MM.1S (cell line): ENCODE data around the gene ZFR.

Source experiments
- DNase-seq: peaks from one replicate; pipeline ENCODE4 v3.0.0-alpha.2; 2015
- H2AFZ ChIP-seq: fragments of 300-600 bp; sonication (generic); 2 replicates; pipeline ENCODE4 v1.6.0; 2016; ENCODE audit warnings: antibody characterized with exemption, low read length
- H3F3A ChIP-seq: fragments of 300-600 bp; sonication (generic); 2 replicates; pipeline ENCODE4 v1.6.1; 2016; ENCODE audit warnings: mild to moderate bottlenecking, antibody characterized with exemption, low read length, moderate library complexity, mixed read lengths; ENCODE audit not compliant: insufficient read depth
- H3K27ac ChIP-seq: fragments of 300-600 bp; sonication (generic); 2 replicates; pipeline ENCODE4 v1.5.1; 2016; ENCODE audit warnings: mild to moderate bottlenecking, low read length
- H3K27me3 ChIP-seq: fragments of 300-600 bp; sonication (generic); replicated peaks from 2 replicates; pipeline ENCODE4 v1.6.0; 2016; ENCODE audit warnings: low read length; ENCODE audit not compliant: insufficient read depth
- H3K36me3 ChIP-seq: fragments of 300-600 bp; sonication (generic); replicated peaks from 2 replicates; pipeline ENCODE4 v1.6.1; 2016; ENCODE audit warnings: mild to moderate bottlenecking, low read length, mixed read lengths; ENCODE audit not compliant: insufficient read depth
- H3K4me1 ChIP-seq: fragments of 300-600 bp; sonication (generic); 2 replicates; pipeline ENCODE4 v1.6.1; 2016; ENCODE audit warnings: low read length, mixed read lengths
- H3K4me2 ChIP-seq: fragments of 300-600 bp; sonication (generic); 2 replicates; pipeline ENCODE4 v1.6.0; 2016; ENCODE audit warnings: low read depth, low read length
- H3K4me3 ChIP-seq: fragments of 300-600 bp; sonication (generic); 2 replicates; pipeline ENCODE4 v1.5.1; 2016; ENCODE audit warnings: low read length, mixed read lengths
- H3K79me2 ChIP-seq: fragments of 300-600 bp; sonication (generic); 2 replicates; pipeline ENCODE4 v1.6.1; 2016; ENCODE audit warnings: mixed run types, low read length, mixed read lengths
- H3K9ac ChIP-seq: fragments of 300-600 bp; sonication (generic); 2 replicates; pipeline ENCODE4 v1.6.1; 2016; ENCODE audit warnings: low read length, mixed read lengths
- H3K9me2 ChIP-seq: fragments of 300-600 bp; sonication (generic); replicated peaks from 2 replicates; pipeline ENCODE4 v1.6.1; 2016; ENCODE audit warnings: mild to moderate bottlenecking, low read length, mixed read lengths; ENCODE audit not compliant: insufficient read depth
- H3K9me3 ChIP-seq: fragments of 300-600 bp; sonication (generic); replicated peaks from 2 replicates; pipeline ENCODE4 v1.6.1; 2016; ENCODE audit warnings: mild to moderate bottlenecking, low read length, mixed read lengths; ENCODE audit not compliant: insufficient read depth
- H4K20me1 ChIP-seq: fragments of 300-600 bp; sonication (generic); 2 replicates; pipeline ENCODE4 v1.6.1; 2016; ENCODE audit warnings: mild to moderate bottlenecking, low read length, moderate library complexity, mixed read lengths; ENCODE audit not compliant: insufficient read depth
- EZH2 ChIP-seq: fragments of 300-600 bp; sonication (generic); optimal IDR thresholded peaks from 2 replicates; pipeline ENCODE3; 2017; ENCODE audit warnings: low read depth, mild to moderate bottlenecking, antibody characterized with exemption, low read length, mixed read lengths
- EZH2phosphoT487 ChIP-seq: fragments of 300-600 bp; sonication (generic); IDR thresholded peaks from 2 replicates; pipeline ENCODE4 v1.6.1; 2018; ENCODE audit warnings: antibody characterized with exemption, low read length
- TF ChIP-seq, protein P1 (sequence below): fragments of 300-600 bp; sonication (generic); IDR thresholded peaks from 2 replicates; pipeline ENCODE4 v1.5.1; 2016; ENCODE audit warnings: antibody characterized with exemption, low read length, mixed read lengths

ZFR gene

GRCh38 chr5:32444431-32445286 lies at the start of gene ZFR:
ZFR (minus strand) TSS chr5:32444740; CDS start chr5:32444658, 82 bp downstream.
- TF ChIP-seq EZH2phosphoT487 (no peak), EZH2 (no peak)
- TF ChIP-seq, protein P1, sequence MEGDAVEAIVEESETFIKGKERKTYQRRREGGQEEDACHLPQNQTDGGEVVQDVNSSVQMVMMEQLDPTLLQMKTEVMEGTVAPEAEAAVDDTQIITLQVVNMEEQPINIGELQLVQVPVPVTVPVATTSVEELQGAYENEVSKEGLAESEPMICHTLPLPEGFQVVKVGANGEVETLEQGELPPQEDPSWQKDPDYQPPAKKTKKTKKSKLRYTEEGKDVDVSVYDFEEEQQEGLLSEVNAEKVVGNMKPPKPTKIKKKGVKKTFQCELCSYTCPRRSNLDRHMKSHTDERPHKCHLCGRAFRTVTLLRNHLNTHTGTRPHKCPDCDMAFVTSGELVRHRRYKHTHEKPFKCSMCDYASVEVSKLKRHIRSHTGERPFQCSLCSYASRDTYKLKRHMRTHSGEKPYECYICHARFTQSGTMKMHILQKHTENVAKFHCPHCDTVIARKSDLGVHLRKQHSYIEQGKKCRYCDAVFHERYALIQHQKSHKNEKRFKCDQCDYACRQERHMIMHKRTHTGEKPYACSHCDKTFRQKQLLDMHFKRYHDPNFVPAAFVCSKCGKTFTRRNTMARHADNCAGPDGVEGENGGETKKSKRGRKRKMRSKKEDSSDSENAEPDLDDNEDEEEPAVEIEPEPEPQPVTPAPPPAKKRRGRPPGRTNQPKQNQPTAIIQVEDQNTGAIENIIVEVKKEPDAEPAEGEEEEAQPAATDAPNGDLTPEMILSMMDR, result no peak
- no peaks in the 10 kb centered on the region for H3K9me3 ChIP-seq
- peaks cover 5% of the 10 kb centered on the region; the same call in 1 of the 2 replicates for H3F3A ChIP-seq
- peaks cover 19% of the 10 kb centered on the region for H3K4me1 ChIP-seq
- H3K4me2 ChIP-seq, result peak within 1 kb of the TSS; percentile 100
- peaks cover 7% of the 10 kb centered on the region for H3K27me3 ChIP-seq
- DNase-seq, result peak; percentile 95
- H3K9ac ChIP-seq, result peak within 1 kb of the TSS; percentile 92
- peak within 1 kb of the TSS; percentile 54; the same call in 1 of the 2 replicates for H3K27ac ChIP-seq
- H3K79me2 ChIP-seq, result peaks cover 47% of the 10 kb centered on the region
- H3K4me3 ChIP-seq, result peak within 1 kb of the TSS; percentile 91
- no peaks in the 10 kb centered on the region for H3K9me2 ChIP-seq
- H4K20me1 ChIP-seq, result peaks cover 10% of the 10 kb centered on the region
- H3K36me3 ChIP-seq, result no peaks in the 10 kb centered on the region
- H2AFZ ChIP-seq, result peak within 1 kb of the TSS; percentile 78

GRCh38 chr5:32490972-32491557 lies 46.5 kb upstream of the ZFR start:
- H3K27me3 ChIP-seq, result no peaks in the 10 kb centered on the region

GRCh38 chr5:32489791-32490562 lies 45.4 kb upstream of the ZFR start:
- Histone ChIP-seq H3K4me1 (0 out of 2 replicates have a peak, but pooled peaks cover 7% of the 10 kb centered on the region), H3K9ac (no peak overlapping the region)

More at GRCh38 chr5:32490972-32491557, 46.5 kb upstream of the ZFR start:
- 0 out of 2 replicates have a peak, but pooled peaks cover 7% of the 10 kb centered on the region for H3K4me1 ChIP-seq
- no peak overlapping the region for H3K4me2 ChIP-seq
- no peaks in the 10 kb centered on the region for H3K36me3 ChIP-seq
- no peak overlapping the region for H3K9ac ChIP-seq
- no peaks in the 10 kb centered on the region for H3K9me2 ChIP-seq
- no peaks in the 10 kb centered on the region for H4K20me1 ChIP-seq
- H3K4me3 ChIP-seq, result no peak overlapping the region
- TF ChIP-seq, protein P1, result no peak
- TF ChIP-seq EZH2phosphoT487 (no peak), EZH2 (no peak)
- H3K9me3 ChIP-seq, result no peaks in the 10 kb centered on the region
- H3F3A ChIP-seq, result no peaks in the 10 kb centered on the region
- DNase-seq, result no peak
- no peak overlapping the region for H2AFZ ChIP-seq
- H3K27ac ChIP-seq, result no peak overlapping the region
- H3K79me2 ChIP-seq, result no peaks in the 10 kb centered on the region

More at GRCh38 chr5:32489791-32490562, 45.4 kb upstream of the ZFR start:
- TF ChIP-seq, protein P1, result peak; percentile 78
- TF ChIP-seq EZH2phosphoT487, result no peak
- H3K79me2 ChIP-seq, result no peaks in the 10 kb centered on the region
- no peak overlapping the region for H3K4me2 ChIP-seq
- H2AFZ ChIP-seq, result no peak overlapping the region
- H3K27me3 ChIP-seq, result no peaks in the 10 kb centered on the region
- no peak overlapping the region for H3K27ac ChIP-seq
- H3K9me2 ChIP-seq, result no peaks in the 10 kb centered on the region
- DNase-seq, result peak; percentile 73
- H3F3A ChIP-seq, result no peaks in the 10 kb centered on the region
- no peaks in the 10 kb centered on the region for H4K20me1 ChIP-seq
- H3K9me3 ChIP-seq, result no peaks in the 10 kb centered on the region
- no peaks in the 10 kb centered on the region for H3K36me3 ChIP-seq
- H3K4me3 ChIP-seq, result no peak overlapping the region
